Neuronal stem cell (in vitro differentiated cells): ENCODE measurements around the gene SIL1.

ENCODE experiments used
- DNase-seq: peaks from one replicate; pipeline ENCODE4 v3.0.0-alpha.2; 2013; ENCODE audit warnings: low spot score
- H2AFZ ChIP-seq: one replicate; pipeline ENCODE4 v1.6.1; 2013; ENCODE audit warnings: mild to moderate bottlenecking, low read length, inconsistent platforms
- H2AK5ac ChIP-seq: 2 replicates; pipeline ENCODE4 v1.6.1; 2013; ENCODE audit warnings: low read depth, mild to moderate bottlenecking, inconsistent platforms, low read length, moderate library complexity, mixed read lengths
- H2BK120ac ChIP-seq: 2 replicates; pipeline ENCODE4 v1.6.1; 2013; ENCODE audit warnings: low read depth, mild to moderate bottlenecking, inconsistent platforms, low read length, moderate library complexity, mixed read lengths
- H2BK12ac ChIP-seq: one replicate; pipeline ENCODE4 v1.6.1; 2013; ENCODE audit warnings: low read length, inconsistent platforms
- H2BK15ac ChIP-seq: 2 replicates; pipeline ENCODE4 v1.6.1; 2013; ENCODE audit warnings: mild to moderate bottlenecking, low read length, inconsistent platforms, mixed read lengths
- H2BK5ac ChIP-seq: one replicate; pipeline ENCODE4 v1.6.1; 2013; ENCODE audit warnings: inconsistent platforms, mild to moderate bottlenecking, low read length, moderate library complexity
- H3K14ac ChIP-seq: one replicate; pipeline ENCODE4 v1.6.1; 2013; ENCODE audit warnings: low read length, inconsistent platforms
- H3K18ac ChIP-seq: 2 replicates; pipeline ENCODE4 v1.6.1; 2013; ENCODE audit warnings: low read length, inconsistent platforms
- H3K23ac ChIP-seq: 2 replicates; pipeline ENCODE4 v1.6.1; 2013; ENCODE audit warnings: low read depth, mild to moderate bottlenecking, mixed read lengths, low read length, inconsistent platforms; ENCODE audit not compliant: poor library complexity
- H3K27ac ChIP-seq: replicated peaks from 3 replicates; pipeline ENCODE4 v1.5.1; 2013; ENCODE audit warnings: low read length, inconsistent platforms
- H3K27me3 ChIP-seq, 3 experiments: 2 replicates each; pipeline ENCODE4 v1.6.1; 2013; ENCODE audit warnings: low read length in 3 of 3, mild to moderate bottlenecking in 2 of 3, inconsistent platforms in 1 of 3, low read depth in 1 of 3, mixed read lengths in 1 of 3, moderate library complexity in 1 of 3; ENCODE audit not compliant: control insufficient read depth in 3 of 3, insufficient read depth in 3 of 3
- H3K36me3 ChIP-seq, 2 donors: replicated peaks in 1 of 2; 2 replicates each; pipeline ENCODE4 v1.6.1; 2013; ENCODE audit warnings: low read length in 2 of 2; ENCODE audit not compliant: control insufficient read depth in 2 of 2, insufficient read depth in 2 of 2
- H3K4ac ChIP-seq: 2 replicates; pipeline ENCODE4 v1.6.1; 2013; ENCODE audit warnings: inconsistent platforms, mild to moderate bottlenecking, low read length, moderate library complexity
- H3K4me1 ChIP-seq, 2 donors: 1 replicate in 1 of 2; 2 replicates in 1 of 2; pipeline ENCODE4 v1.6.1; 2013; ENCODE audit warnings: low read length in 2 of 2, low read depth in 1 of 2; ENCODE audit not compliant: control insufficient read depth in 2 of 2, insufficient read depth in 1 of 2
- H3K4me2 ChIP-seq: one replicate; pipeline ENCODE4 v1.6.1; 2013; ENCODE audit warnings: mild to moderate bottlenecking, low read length, inconsistent platforms; ENCODE audit not compliant: insufficient read depth, poor library complexity, severe bottlenecking
- H3K4me3 ChIP-seq, 2 donors: 2 replicates each; pipeline ENCODE4 v1.5.1; 2013; ENCODE audit warnings: low read length in 2 of 2, mild to moderate bottlenecking in 2 of 2, inconsistent platforms in 1 of 2, moderate library complexity in 1 of 2
- H3K79me1 ChIP-seq: one replicate; pipeline ENCODE4 v1.6.1; 2013; ENCODE audit warnings: low read depth, mild to moderate bottlenecking, inconsistent platforms, low read length, moderate library complexity
- H3K9ac ChIP-seq: one replicate; pipeline ENCODE4 v1.6.1; 2013; ENCODE audit warnings: mild to moderate bottlenecking, low read depth, low read length, inconsistent platforms; ENCODE audit not compliant: poor library complexity
- H3K9me3 ChIP-seq, 2 donors: replicated peaks in 1 of 2; 2 replicates each; pipeline versions ENCODE3 to v1.6.1; 2013; ENCODE audit warnings: low read length in 2 of 2, mild to moderate bottlenecking in 2 of 2, inconsistent platforms in 1 of 2, low read depth in 1 of 2, mixed read lengths in 1 of 2, moderate library complexity in 1 of 2; ENCODE audit not compliant: control insufficient read depth in 2 of 2, insufficient read depth in 1 of 2
- H4K8ac ChIP-seq: one replicate; pipeline ENCODE4 v1.6.1; 2013; ENCODE audit warnings: low read depth, mild to moderate bottlenecking, inconsistent platforms, low read length, moderate library complexity
- H4K91ac ChIP-seq: one replicate; pipeline ENCODE4 v1.6.1; 2013; ENCODE audit warnings: low read length, low read depth, mild to moderate bottlenecking, inconsistent platforms; ENCODE audit not compliant: poor library complexity
- WGBS, 2 donors: extraction: QIAGEN DNeasy Blood & Tissue Kit; methylation state at CpG; one replicate each; pipeline ENCODE4 v1.1.7; 2013; ENCODE audit warnings: missing lambda C conversion rate in 2 of 2, mixed read lengths in 1 of 2; ENCODE audit not compliant: insufficient read length in 2 of 2, insufficient replicate concordance in 1 of 2; ENCODE audit errors: extremely low coverage in 2 of 2; 5-methylcytosine and 5-hydroxymethylcytosine counted together

SIL1 gene

DNA sequence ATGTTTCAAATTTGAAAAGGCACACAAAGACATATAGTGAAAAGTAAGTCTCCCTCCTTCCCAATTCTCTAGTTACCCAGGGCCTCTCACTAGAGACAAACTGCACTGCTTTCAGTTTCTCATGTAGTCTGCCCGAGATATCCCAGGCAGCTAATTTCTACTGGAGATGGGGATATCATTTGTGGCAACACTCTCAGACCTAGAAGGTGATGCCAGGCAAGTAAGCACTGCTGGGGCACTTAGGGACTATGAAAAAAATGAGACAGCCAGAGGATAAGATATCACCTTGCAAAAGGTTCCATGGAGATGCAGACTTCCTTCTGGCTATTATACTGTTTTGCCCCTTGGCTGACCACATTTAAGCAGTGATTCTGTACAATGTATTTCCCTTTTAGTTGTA, 12.6 kb downstream of the SIL1 start:
- no peak overlapping the region for H2BK120ac ChIP-seq
- no peak overlapping the region for H3K4ac ChIP-seq
- H3K18ac ChIP-seq, result no peak overlapping the region
- no peak overlapping the region for H3K4me2 ChIP-seq
- peaks cover 0 to 3% of the 10 kb centered on the region in 2 donors for H3K9me3 ChIP-seq
- H3K14ac ChIP-seq, result no peak overlapping the region
- H3K4me1 ChIP-seq, result peaks cover 7 to 15% of the 10 kb centered on the region in 2 donors
- no peak overlapping the region for H3K9ac ChIP-seq
- no peak overlapping the region for H2AK5ac ChIP-seq
- H3K36me3 ChIP-seq, result no peaks in the 10 kb centered on the region
- H3K27me3 ChIP-seq, result no peaks in the 10 kb centered on the region
- H3K79me1 ChIP-seq, result no peaks in the 10 kb centered on the region
- DNase-seq, result no peak
- H4K8ac ChIP-seq, result no peak overlapping the region
- H4K91ac ChIP-seq, result no peak overlapping the region
- no peak overlapping the region for H3K4me3 ChIP-seq
- no peak overlapping the region for H2BK12ac ChIP-seq
- no peak overlapping the region for H2BK15ac ChIP-seq
- no peak overlapping the region for H2AFZ ChIP-seq
- WGBS, 2 donors, result no CpG with 5 or more reads among the region's 1 CpG
- no peak overlapping the region for H3K27ac ChIP-seq
- no peak overlapping the region for H2BK5ac ChIP-seq
- no peak overlapping the region for H3K23ac ChIP-seq

DNA sequence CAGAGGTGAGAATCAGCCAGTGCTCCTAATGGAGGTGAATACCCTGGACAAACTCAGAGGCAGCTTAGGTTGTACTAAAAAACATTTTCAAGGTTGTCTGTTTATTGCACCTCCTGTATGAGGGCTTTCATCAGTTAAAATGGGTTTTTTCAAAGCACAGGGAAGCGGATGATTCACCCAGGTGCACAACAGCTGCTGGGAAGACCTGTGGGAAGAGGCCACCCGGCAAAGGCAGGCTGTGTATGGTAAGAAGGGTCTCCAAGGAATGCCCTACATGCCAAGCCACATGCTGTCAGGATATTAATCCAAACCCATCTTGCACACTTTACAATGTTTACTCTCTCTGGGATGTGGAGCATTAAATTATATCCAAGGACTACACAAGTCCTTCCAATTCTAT, 14.7 kb downstream of the SIL1 start:
- Histone ChIP-seq H3K79me1 (no peaks in the 10 kb centered on the region), H3K23ac (no peak overlapping the region), H3K36me3 (no peaks in the 10 kb centered on the region), H3K4ac (no peak overlapping the region), H4K91ac (no peak overlapping the region), H3K4me1 (peaks cover 14 to 25% of the 10 kb centered on the region in 2 donors), H2BK120ac (no peak overlapping the region), H2AFZ (no peak overlapping the region), H3K27me3 (no peaks in the 10 kb centered on the region), H3K18ac (no peak overlapping the region), H2BK15ac (no peak overlapping the region), H2BK12ac (no peak overlapping the region), H3K9ac (no peak overlapping the region), H3K14ac (no peak overlapping the region), H2AK5ac (no peak overlapping the region), H3K9me3 (no peaks in the 10 kb centered on the region), H2BK5ac (no peak overlapping the region), H3K4me2 (no peak overlapping the region), H3K27ac (no peak overlapping the region), H3K4me3 (no peak overlapping the region), H4K8ac (no peak overlapping the region)
- DNase-seq, result no peak
- no CpG with 5 or more reads among the region's 2 CpGs for WGBS, 2 donors

DNA sequence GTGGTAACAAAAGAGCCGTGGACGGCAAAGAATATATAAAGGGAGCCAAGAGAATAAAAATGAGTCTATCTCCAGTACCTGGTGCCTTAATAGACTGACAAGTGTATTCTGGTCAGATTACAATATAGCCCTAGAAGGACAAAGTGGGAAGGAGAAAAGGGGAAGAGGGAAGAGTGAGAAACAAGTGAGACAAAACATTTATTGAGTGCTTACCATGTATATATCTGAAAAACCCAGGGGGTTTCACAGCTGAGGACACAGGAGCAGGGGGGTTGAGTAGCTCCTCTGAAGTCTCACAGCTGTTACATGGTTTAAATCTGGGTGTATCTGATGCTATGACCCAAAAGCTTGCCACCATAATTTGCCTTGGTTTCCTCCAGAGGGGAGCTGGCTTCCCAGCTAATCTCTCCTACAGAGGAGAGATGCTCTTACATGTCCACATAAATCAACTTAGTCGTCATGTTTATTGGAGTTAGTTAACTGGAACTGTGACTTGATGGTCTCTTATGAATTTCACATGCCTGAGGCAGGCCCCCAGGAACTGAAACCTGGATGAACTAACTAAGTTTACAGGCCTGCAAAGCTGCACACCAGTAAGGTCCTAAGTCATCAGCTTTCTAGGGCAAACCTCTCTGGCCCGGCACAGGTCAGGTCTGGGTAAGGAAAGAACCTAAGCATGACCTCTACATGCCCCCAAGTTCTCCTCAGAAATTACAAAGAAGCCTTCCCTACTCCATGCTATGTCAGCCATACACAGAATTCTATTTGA, 15.5 kb downstream of the SIL1 start:
- Histone ChIP-seq H2BK5ac (no peak overlapping the region), H3K18ac (no peak overlapping the region), H3K27me3 (no peaks in the 10 kb centered on the region), H3K4me1 (peaks cover 22 to 33% of the 10 kb centered on the region in 2 donors), H3K79me1 (no peaks in the 10 kb centered on the region), H2AFZ (no peak overlapping the region), H2BK12ac (no peak overlapping the region), H3K9ac (no peak overlapping the region), H4K8ac (no peak overlapping the region), H2BK120ac (no peak overlapping the region), H3K4me2 (no peak overlapping the region), H4K91ac (no peak overlapping the region), H3K4ac (no peak overlapping the region), H3K9me3 (no peaks in the 10 kb centered on the region), H3K4me3 (no peak overlapping the region), H3K14ac (no peak overlapping the region), H2AK5ac (no peak overlapping the region), H3K23ac (no peak overlapping the region), H2BK15ac (no peak overlapping the region), H3K27ac (no peak overlapping the region), H3K36me3 (no peaks in the 10 kb centered on the region)
- DNase-seq, result no peak
- WGBS, 2 donors, result no CpG with 5 or more reads among the region's 4 CpGs

DNA sequence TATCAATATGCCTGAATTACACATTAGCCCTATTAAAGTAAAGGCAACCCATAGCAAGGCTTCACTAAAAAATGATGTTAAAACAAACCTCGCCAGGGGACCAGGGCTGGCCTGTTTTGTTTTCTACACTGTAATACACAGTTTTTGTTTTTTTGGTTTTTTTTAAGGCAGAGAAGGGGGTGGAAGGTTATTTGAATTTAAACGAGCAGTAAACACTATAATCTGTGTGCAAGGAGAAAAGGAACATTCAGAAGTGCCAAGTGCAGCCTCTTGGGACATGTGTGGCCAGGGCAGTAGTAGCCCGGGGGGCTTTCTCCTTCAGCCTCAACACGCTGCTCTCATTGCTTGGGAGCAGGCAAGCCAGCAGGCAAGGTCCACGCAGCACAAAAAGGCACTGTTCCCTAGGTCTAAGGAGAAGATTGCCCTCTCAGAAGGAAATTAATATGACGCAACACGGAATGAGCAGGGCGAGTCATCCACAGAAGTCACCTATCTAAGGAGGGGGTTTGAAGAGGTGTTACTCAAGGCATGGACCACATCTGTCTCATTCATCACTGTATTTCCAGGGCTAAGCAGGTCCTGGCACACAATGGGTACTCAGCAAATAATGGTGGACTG, 16.2 kb downstream of the SIL1 start:
- Histone ChIP-seq H3K9me3 (no peaks in the 10 kb centered on the region), H3K4me1 (peaks cover 22 to 35% of the 10 kb centered on the region in 2 donors), H4K91ac (no peak overlapping the region), H3K27ac (no peak overlapping the region), H3K18ac (peak overlapping the region; percentile 64), H2BK15ac (peak overlapping the region; percentile 17), H3K14ac (no peak overlapping the region), H2AK5ac (peak overlapping the region; percentile 40), H2BK5ac (no peak overlapping the region), H3K4me3 (no peak overlapping the region), H3K23ac (no peak overlapping the region), H3K79me1 (no peaks in the 10 kb centered on the region), H3K27me3 (no peaks in the 10 kb centered on the region), H2AFZ (no peak overlapping the region), H2BK12ac (no peak overlapping the region), H4K8ac (no peak overlapping the region), H3K9ac (no peak overlapping the region), H3K4ac (peak overlapping the region; percentile 76), H3K36me3 (no peaks in the 10 kb centered on the region), H3K4me2 (no peak overlapping the region), H2BK120ac (no peak overlapping the region)
- WGBS, 2 donors, result no CpG with 5 or more reads among the region's 8 CpGs
- no peak for DNase-seq
